OCI-LY7 (cell line): ENCODE results near the gene TRAPPC3L. TPM values are rescaled to one million over a fixed set of nuclear protein-coding genes. Genes with fewer than 3 reads are reported as not detected.

ENCODE experiments used
- BruUV-seq: library from RNA; stranded (reverse); fragments of 400-500 nt; replicated peaks from 2 replicates; lab custom pipeline; 2021; lab: Mats Ljungman, UMichigan
- CTCF ChIA-PET: fragments of 300-600 bp; sonication (Branson Sonifier 250); formaldehyde crosslinking; loops from one replicate; lab custom pipeline; 2022; ENCODE audit warnings: antibody characterized with exemption; ENCODE audit not compliant: unreplicated experiment; lab: Charles Lee
- POLR2A ChIA-PET: fragments of 300-600 bp; sonication (Branson Sonifier 250); formaldehyde crosslinking; loops from one replicate; lab custom pipeline; 2022; ENCODE audit warnings: antibody characterized with exemption; lab: Charles Lee
- DNase-seq: peaks from one replicate; pipeline ENCODE4 v3.0.0-alpha.2; 2015; ENCODE audit warnings: low spot score
- H2AFZ ChIP-seq: fragments of 200-600 bp; sonication (generic), shearing (Covaris generic); 2 replicates; pipeline ENCODE4 v1.6.1; 2014; ENCODE audit warnings: mild to moderate bottlenecking, antibody characterized with exemption, low read length, moderate library complexity
- H3K27ac ChIP-seq: fragments of 200-600 bp; sonication (generic); 2 replicates; pipeline ENCODE4 v1.5.1; 2014; ENCODE audit warnings: mixed run types, low read depth, mild to moderate bottlenecking, moderate library complexity, low read length, inconsistent platforms; ENCODE audit not compliant: poor library complexity, severe bottlenecking
- H3K36me3 ChIP-seq: fragments of 200-600 bp; sonication (generic); 2 replicates; pipeline ENCODE4 v1.6.1; 2014; ENCODE audit warnings: mild to moderate bottlenecking, antibody characterized with exemption, low read length, moderate library complexity, mixed read lengths; ENCODE audit not compliant: insufficient read depth
- H3K4me1 ChIP-seq: fragments of 200-600 bp; sonication (generic); 2 replicates; pipeline ENCODE4 v1.5.1; 2014; ENCODE audit warnings: mild to moderate bottlenecking, low read length; ENCODE audit not compliant: insufficient read depth, poor library complexity, severe bottlenecking
- H3K4me2 ChIP-seq: fragments of 200-600 bp; sonication (generic); 2 replicates; pipeline ENCODE4 v1.6.1; 2014; ENCODE audit warnings: mild to moderate bottlenecking, low read length
- H3K4me3 ChIP-seq: fragments of 200-600 bp; sonication (generic); 2 replicates; pipeline ENCODE4 v1.5.1; 2014; ENCODE audit warnings: mild to moderate bottlenecking, low read depth, low read length; ENCODE audit not compliant: poor library complexity, severe bottlenecking
- H3K79me2 ChIP-seq: fragments of 200-600 bp; sonication (generic); 2 replicates; pipeline ENCODE4 v1.6.1; 2016; ENCODE audit warnings: low read depth, mild to moderate bottlenecking, low read length, moderate library complexity, mixed read lengths; ENCODE audit not compliant: insufficient read depth
- H3K9me2 ChIP-seq: fragments of 200-600 bp; sonication (generic); 2 replicates; pipeline ENCODE4 v1.6.1; 2016; ENCODE audit warnings: mild to moderate bottlenecking, low read length, mixed read lengths; ENCODE audit not compliant: insufficient read depth
- H3K9me3 ChIP-seq: fragments of 200-600 bp; sonication (generic); 2 replicates; pipeline ENCODE4 v1.6.1; 2014; ENCODE audit warnings: mild to moderate bottlenecking, mixed run types, low read length, mixed read lengths
- H4K20me1 ChIP-seq: fragments of 200-600 bp; sonication (generic); 2 replicates; pipeline ENCODE4 v1.6.1; 2014; ENCODE audit warnings: mild to moderate bottlenecking, antibody characterized with exemption, low read length, moderate library complexity, mixed read lengths; ENCODE audit not compliant: insufficient read depth
- EZH2phosphoT487 ChIP-seq: fragments of 200-600 bp; sonication (generic); IDR thresholded peaks from 2 replicates; pipeline ENCODE4 v1.6.1; 2018; ENCODE audit warnings: low read depth, borderline replicate concordance, mild to moderate bottlenecking, mixed run types, antibody characterized with exemption, low read length, moderate library complexity, mixed read lengths
- intact Hi-C: fragments of 100-400 bp; cut with micrococcal nuclease; formaldehyde crosslinking; loops from one replicate; pipeline ENCODE4 v1.10.0; 2022; ENCODE audit not compliant: unreplicated experiment
- total RNA-seq, 2 experiments: library from RNA; depleted of rRNA in 1 of 2; stranded (reverse); fragments of >200 nt in 1 of 2; shearing (Covaris generic) in 1 of 2; gene quantifications; 2 replicates each; pipeline ENCODE4 v1.2.3, GENCODE V29; 2014 to 2022
- TF ChIP-seq, protein P1 (sequence below): fragments of 200-600 bp; sonication (generic); conservative IDR thresholded peaks from 2 replicates; pipeline ENCODE4 v1.5.1; 2014; ENCODE audit warnings: mild to moderate bottlenecking, antibody characterized with exemption, low read length, moderate library complexity, mixed read lengths

The TRAPPC3L gene
- total RNA-seq, 2 experiments from 2014 or later, result not detected

DNA sequence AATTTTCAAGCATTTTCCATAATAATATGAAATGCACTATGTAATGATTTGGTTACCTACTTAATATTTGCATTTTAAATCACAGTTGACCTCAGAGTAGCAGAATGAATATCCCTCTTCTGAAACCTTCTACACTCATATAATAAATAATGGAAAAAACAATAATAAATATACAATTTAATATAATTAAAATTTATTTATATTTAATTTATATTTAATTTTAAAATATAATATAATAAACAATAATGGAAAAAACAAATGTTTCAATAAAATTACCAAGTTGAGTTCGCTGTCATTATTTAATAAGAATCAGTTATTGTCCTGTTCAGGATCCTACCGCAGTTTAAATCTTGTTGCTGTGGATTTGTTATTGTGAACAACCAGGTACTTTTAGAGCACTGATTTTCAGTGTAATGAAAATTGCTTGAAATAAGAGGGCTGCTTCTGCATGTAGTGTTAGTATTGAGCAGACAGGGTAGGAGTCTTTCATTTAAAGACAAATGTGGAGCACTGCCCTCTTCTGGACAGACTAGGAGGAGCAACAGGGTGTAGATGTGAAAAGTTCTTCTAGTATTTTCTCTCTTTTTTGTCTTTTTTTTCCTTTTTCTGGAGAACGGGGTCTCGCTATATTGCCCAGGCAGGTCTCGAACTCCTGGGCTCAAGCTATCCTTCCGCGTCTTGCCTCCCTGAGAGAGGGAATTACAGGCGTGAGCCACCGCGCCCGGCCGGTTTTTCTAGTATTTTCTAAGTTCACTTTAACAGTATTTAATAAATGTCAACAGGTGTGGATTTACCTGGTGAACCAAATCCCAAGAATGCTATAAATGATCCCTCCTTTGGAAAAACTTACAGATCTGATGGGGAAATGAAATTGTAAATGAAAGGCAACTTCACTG lies 13.6 kb downstream of the TRAPPC3L start:
- no peaks in the 10 kb centered on the region for H3K36me3 ChIP-seq
- no peak overlapping the region for H2AFZ ChIP-seq
- no peak overlapping the region for H3K4me2 ChIP-seq
- H3K79me2 ChIP-seq, result no peaks in the 10 kb centered on the region
- ChIA-PET CTCF (interaction anchor here (0.6 kb wide), 1 partner anchor 175 kb away, joined by 3 read pairs; no protein-coding TSS in a partner anchor), POLR2A (no interaction called here)
- H3K9me3 ChIP-seq, result no peaks in the 10 kb centered on the region
- DNase-seq, result peak; percentile 69
- H3K4me3 ChIP-seq, result no peak overlapping the region
- no peaks in the 10 kb centered on the region for H3K4me1 ChIP-seq
- BruUV-seq, result no TSS peak
- intact Hi-C loops, result loop anchor here (1.0 kb wide), 2 partner anchors 88 to 245 kb away; no protein-coding TSS in a partner anchor
- no peak overlapping the region for H3K27ac ChIP-seq
- no peak for TF ChIP-seq EZH2phosphoT487
- TF ChIP-seq, protein P1, sequence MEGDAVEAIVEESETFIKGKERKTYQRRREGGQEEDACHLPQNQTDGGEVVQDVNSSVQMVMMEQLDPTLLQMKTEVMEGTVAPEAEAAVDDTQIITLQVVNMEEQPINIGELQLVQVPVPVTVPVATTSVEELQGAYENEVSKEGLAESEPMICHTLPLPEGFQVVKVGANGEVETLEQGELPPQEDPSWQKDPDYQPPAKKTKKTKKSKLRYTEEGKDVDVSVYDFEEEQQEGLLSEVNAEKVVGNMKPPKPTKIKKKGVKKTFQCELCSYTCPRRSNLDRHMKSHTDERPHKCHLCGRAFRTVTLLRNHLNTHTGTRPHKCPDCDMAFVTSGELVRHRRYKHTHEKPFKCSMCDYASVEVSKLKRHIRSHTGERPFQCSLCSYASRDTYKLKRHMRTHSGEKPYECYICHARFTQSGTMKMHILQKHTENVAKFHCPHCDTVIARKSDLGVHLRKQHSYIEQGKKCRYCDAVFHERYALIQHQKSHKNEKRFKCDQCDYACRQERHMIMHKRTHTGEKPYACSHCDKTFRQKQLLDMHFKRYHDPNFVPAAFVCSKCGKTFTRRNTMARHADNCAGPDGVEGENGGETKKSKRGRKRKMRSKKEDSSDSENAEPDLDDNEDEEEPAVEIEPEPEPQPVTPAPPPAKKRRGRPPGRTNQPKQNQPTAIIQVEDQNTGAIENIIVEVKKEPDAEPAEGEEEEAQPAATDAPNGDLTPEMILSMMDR, result peak; percentile 91
- H4K20me1 ChIP-seq, result no peaks in the 10 kb centered on the region
- H3K9me2 ChIP-seq, result no peaks in the 10 kb centered on the region

DNA sequence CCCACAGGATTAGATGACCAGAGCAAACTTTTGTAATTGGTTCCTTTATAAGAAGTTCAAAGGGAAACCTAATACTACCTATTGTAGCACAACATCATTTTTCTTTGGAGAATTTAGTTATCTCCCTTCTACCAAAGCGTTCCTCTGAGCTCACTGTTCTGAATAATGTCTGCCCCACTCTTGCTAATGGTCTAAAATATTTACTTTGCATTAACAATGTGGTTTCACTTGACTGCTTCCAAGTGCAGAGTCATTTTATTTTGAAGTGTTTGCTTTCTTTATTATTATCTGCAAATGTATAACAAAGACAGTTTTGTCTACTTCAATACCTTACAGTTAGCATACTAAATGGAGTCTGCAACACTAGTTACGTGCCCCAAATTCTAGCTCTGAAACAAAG lies 15.0 kb downstream of the TRAPPC3L start:
- Histone ChIP-seq H3K9me3 (no peaks in the 10 kb centered on the region), H3K79me2 (no peaks in the 10 kb centered on the region), H2AFZ (no peak overlapping the region), H3K36me3 (no peaks in the 10 kb centered on the region), H3K4me2 (no peak overlapping the region), H3K9me2 (no peaks in the 10 kb centered on the region), H3K4me1 (no peaks in the 10 kb centered on the region), H3K27ac (no peak overlapping the region), H4K20me1 (no peaks in the 10 kb centered on the region), H3K4me3 (no peak overlapping the region)
- DNase-seq, result no peak
- intact Hi-C loops, result no loop called here
- BruUV-seq, result no TSS peak
- ChIA-PET POLR2A (no interaction called here), CTCF (no interaction called here)
- TF ChIP-seq EZH2phosphoT487, result no peak
- TF ChIP-seq, protein P1, result no peak
